Fibroblast of lung (primary cell): ENCODE measurements around the gene FZD2. TPM values are rescaled to one million over a fixed set of nuclear protein-coding genes. Genes with fewer than 3 reads are reported as not detected.

Source experiments
- DNase-seq, 2 donors: peaks; one replicate each; pipeline versions ENCODE4 v3.0.0 to v3.0.0-alpha.2; 2010; ENCODE audit warnings: low read depth in 2 of 2
- H2AFZ ChIP-seq: 2 replicates; pipeline ENCODE4 v1.5.1; 2012; ENCODE audit warnings: low read length, control low read depth, inconsistent platforms
- H3K27ac ChIP-seq: 2 replicates; pipeline ENCODE4 v1.5.1; 2011; ENCODE audit warnings: low read length, control low read depth; ENCODE audit not compliant: insufficient read depth
- H3K27me3 ChIP-seq: 2 replicates; pipeline ENCODE4 v1.5.1; 2011; ENCODE audit warnings: mild to moderate bottlenecking, low read length; ENCODE audit not compliant: control insufficient read depth, insufficient read depth
- H3K36me3 ChIP-seq: 2 replicates; pipeline ENCODE4 v1.5.1; 2011; ENCODE audit warnings: low read length; ENCODE audit not compliant: control insufficient read depth, insufficient read depth
- H3K4me1 ChIP-seq: 2 replicates; pipeline ENCODE4 v1.5.1; 2011; ENCODE audit warnings: low read length; ENCODE audit not compliant: control insufficient read depth, insufficient read depth; ENCODE audit errors: extremely low read depth
- H3K4me2 ChIP-seq: 2 replicates; pipeline ENCODE4 v1.5.1; 2011; ENCODE audit warnings: low read length, control low read depth; ENCODE audit not compliant: insufficient read depth; ENCODE audit errors: extremely low read depth
- H3K4me3 ChIP-seq, 4 experiments: fragments of 200-600 bp in 1 of 4; sonication (generic) in 1 of 4; replicated peaks in 1 of 4; 2 replicates each; pipeline ENCODE4 v1.5.1; 2011 to 2016; ENCODE audit warnings: low read length in 4 of 4, low read depth in 3 of 4, mild to moderate bottlenecking in 3 of 4, control low read depth in 2 of 4, inconsistent platforms in 1 of 4, mixed read lengths in 1 of 4; ENCODE audit not compliant: insufficient read depth in 1 of 4; ENCODE audit errors: control extremely low read depth in 1 of 4
- H3K79me2 ChIP-seq: 2 replicates; pipeline ENCODE4 v1.5.1; 2012; ENCODE audit warnings: mild to moderate bottlenecking, low read length, inconsistent platforms; ENCODE audit not compliant: control insufficient read depth, insufficient read depth
- H3K9ac ChIP-seq: 2 replicates; pipeline ENCODE4 v1.5.1; 2011; ENCODE audit warnings: mild to moderate bottlenecking, low read length, control low read depth; ENCODE audit not compliant: insufficient read depth
- H3K9me3 ChIP-seq: 2 replicates; pipeline ENCODE4 v1.5.1; 2012; ENCODE audit warnings: low read depth, low read length; ENCODE audit not compliant: control insufficient read depth, insufficient read depth
- H4K20me1 ChIP-seq: 2 replicates; pipeline ENCODE4 v1.5.1; 2011; ENCODE audit warnings: low read length; ENCODE audit not compliant: control insufficient read depth, insufficient read depth; ENCODE audit errors: extremely low read depth
- EZH2 ChIP-seq: IDR thresholded peaks from 2 replicates; pipeline ENCODE4 v1.5.1; 2012; ENCODE audit warnings: low read length, control low read depth, mild to moderate bottlenecking; ENCODE audit errors: missing control alignments
- polyA plus RNA-seq, 2 donors: library from polyadenylated mRNA; depleted of rRNA in 1 of 2; stranded (reverse) in 1 of 2; unstranded in 1 of 2; fragments of >200 nt; gene quantifications; 2 replicates each; pipeline ENCODE4 v1.2.1, GENCODE V29; 2011 to 2012; ENCODE audit warnings: missing spikeins in 1 of 2
- total RNA-seq: library from RNA; depleted of rRNA; stranded (reverse); fragments of >200 nt; gene quantifications from 2 replicates; pipeline ENCODE4 v1.2.1, GENCODE V29; 2014
- TF ChIP-seq, protein P1 (sequence below), 2 donors: IDR thresholded peaks in 1 of 2; conservative IDR thresholded peaks in 1 of 2; 1 replicate in 1 of 2; 2 replicates in 1 of 2; pipeline ENCODE4 v1.5.1; 2011 to 2012; ENCODE audit warnings: low read length in 2 of 2, control low read depth in 1 of 2, inconsistent platforms in 1 of 2, low read depth in 1 of 2, mild to moderate bottlenecking in 1 of 2

Gene FZD2
- total and polyA plus RNA-seq, 2 donors (not counting 1 experiment from before 2014, with no cell fraction given) = 20.3 to 23.2 TPM

DNA sequence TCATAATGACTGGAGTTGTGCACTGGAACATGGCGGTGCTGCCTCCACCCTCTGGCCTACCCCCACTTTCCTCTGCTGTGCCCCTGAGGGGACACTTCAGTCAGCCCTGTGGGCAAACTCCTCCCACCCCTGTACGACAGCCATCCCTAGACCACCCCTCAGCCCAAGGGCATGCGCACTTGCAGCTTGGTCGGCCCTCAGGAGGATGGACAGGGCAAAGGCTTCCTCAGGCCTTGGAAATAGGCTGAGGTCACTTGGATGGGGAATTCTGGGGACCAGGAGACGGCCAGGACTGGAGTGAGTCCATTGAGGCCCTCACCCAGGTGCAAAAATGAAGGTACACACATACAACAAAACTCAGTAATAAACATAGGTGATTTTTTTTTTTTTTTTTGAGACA lies 41.0 kb downstream of the FZD2 start:
- Histone ChIP-seq H3K36me3 (no peaks in the 10 kb centered on the region), H3K4me3 (no peak overlapping the region), H3K9me3 (no peaks in the 10 kb centered on the region), H3K27me3 (peaks cover 15% of the 10 kb centered on the region), H3K4me2 (no peak overlapping the region), H3K79me2 (no peaks in the 10 kb centered on the region), H3K4me1 (peaks cover 16% of the 10 kb centered on the region), H3K27ac (no peak overlapping the region), H4K20me1 (no peaks in the 10 kb centered on the region), H2AFZ (no peak overlapping the region), H3K9ac (no peak overlapping the region)
- TF ChIP-seq, protein P1, sequence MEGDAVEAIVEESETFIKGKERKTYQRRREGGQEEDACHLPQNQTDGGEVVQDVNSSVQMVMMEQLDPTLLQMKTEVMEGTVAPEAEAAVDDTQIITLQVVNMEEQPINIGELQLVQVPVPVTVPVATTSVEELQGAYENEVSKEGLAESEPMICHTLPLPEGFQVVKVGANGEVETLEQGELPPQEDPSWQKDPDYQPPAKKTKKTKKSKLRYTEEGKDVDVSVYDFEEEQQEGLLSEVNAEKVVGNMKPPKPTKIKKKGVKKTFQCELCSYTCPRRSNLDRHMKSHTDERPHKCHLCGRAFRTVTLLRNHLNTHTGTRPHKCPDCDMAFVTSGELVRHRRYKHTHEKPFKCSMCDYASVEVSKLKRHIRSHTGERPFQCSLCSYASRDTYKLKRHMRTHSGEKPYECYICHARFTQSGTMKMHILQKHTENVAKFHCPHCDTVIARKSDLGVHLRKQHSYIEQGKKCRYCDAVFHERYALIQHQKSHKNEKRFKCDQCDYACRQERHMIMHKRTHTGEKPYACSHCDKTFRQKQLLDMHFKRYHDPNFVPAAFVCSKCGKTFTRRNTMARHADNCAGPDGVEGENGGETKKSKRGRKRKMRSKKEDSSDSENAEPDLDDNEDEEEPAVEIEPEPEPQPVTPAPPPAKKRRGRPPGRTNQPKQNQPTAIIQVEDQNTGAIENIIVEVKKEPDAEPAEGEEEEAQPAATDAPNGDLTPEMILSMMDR (conservative IDR thresholded peaks at IDR 0.05 in 1 of 2, IDR thresholded peaks at IDR 0.05 in 1 of 2; ENCODE audit: low read depth in 1 of 2, low read length in 2 of 2) = no peak
- no peak for DNase-seq

DNA sequence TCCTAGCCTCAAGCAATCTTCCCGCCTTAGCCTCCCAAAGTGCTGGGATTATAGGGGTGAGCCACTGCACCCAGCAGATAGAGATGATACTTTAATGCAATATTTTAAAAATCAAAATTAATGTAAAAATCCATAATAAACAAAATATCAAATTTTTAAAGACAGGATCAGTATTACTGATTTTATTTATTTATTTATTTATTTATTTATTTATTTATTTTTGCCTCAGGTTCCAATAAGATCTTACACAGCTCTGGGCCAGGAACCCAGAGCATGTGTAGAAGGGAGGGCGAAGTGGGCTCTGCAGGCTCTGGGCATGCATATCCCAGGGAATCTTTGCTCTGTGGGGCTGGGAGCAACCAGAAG lies 41.6 kb downstream of the FZD2 start:
- Histone ChIP-seq H3K9ac (no peak overlapping the region), H3K27ac (no peak overlapping the region), H3K4me2 (peak overlapping the region; percentile 11), H4K20me1 (no peaks in the 10 kb centered on the region), H2AFZ (no peak overlapping the region), H3K4me3 (no peak overlapping the region), H3K36me3 (no peaks in the 10 kb centered on the region), H3K4me1 (peaks cover 16% of the 10 kb centered on the region), H3K27me3 (peaks cover 9% of the 10 kb centered on the region), H3K79me2 (no peaks in the 10 kb centered on the region), H3K9me3 (no peaks in the 10 kb centered on the region)
- DNase-seq = no peak
- TF ChIP-seq, protein P1 (conservative IDR thresholded peaks at IDR 0.05 in 1 of 2, IDR thresholded peaks at IDR 0.05 in 1 of 2; ENCODE audit: low read depth in 1 of 2, low read length in 2 of 2) = no peak
- TF ChIP-seq EZH2 = no peak

DNA sequence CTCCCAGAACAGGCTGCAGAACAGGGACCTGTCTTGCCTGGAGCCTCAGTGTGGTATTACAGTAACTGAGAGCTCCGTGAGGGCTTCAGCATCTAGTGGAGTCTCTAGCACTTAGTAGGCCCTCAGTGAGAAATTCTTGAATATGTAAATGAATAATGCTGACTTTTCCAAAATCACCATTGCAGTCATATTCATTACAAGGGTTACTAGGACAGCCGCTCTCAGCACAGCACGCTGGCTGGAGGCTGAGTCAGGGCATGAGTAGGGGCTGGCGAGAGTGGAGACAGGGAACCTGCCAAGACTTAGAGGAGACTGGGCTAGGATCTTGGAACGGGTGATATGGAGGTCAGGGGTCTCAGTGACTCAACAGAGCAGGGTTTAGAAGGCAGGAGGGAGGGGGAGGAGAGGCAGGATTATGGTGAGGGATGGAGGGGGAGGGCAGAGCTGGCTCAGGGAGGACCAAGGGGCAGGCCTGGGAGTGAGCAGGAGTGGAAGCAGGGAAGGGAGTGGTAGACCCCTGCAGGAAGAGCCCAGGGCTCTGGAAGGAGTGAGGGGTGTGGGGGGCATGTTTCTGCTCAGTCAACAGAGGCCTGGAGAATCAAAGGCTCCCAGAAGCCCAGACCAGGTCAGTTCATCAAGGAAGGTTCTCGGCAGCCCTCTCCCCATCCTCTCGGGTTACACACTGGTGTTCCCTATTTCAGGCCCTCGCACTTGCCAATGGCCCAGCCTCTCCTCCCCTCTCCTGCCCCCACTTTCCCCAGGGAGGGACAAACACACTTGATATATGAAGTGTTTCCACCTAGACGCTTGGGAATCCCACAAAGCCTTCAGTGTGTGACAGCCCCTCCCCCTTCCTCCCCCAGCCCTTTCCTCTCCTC lies 42.3 kb downstream of the FZD2 start:
- Histone ChIP-seq H3K36me3 (no peaks in the 10 kb centered on the region), H3K79me2 (no peaks in the 10 kb centered on the region), H3K9ac (no peak overlapping the region), H3K9me3 (no peaks in the 10 kb centered on the region), H4K20me1 (no peaks in the 10 kb centered on the region), H3K4me1 (peaks cover 16% of the 10 kb centered on the region), H3K27me3 (peaks cover 5% of the 10 kb centered on the region), H3K27ac (peak overlapping the region; percentile 61), H2AFZ (peak overlapping the region; percentile 73), H3K4me3 (peak overlapping the region; percentile 4 to 19 (median 8)), H3K4me2 (peak overlapping the region; percentile 45)
- peak; percentile 98 to 100 for DNase-seq
- TF ChIP-seq EZH2 = no peak
- TF ChIP-seq, protein P1 (conservative IDR thresholded peaks at IDR 0.05 in 1 of 2, IDR thresholded peaks at IDR 0.05 in 1 of 2; ENCODE audit: low read depth in 1 of 2, low read length in 2 of 2) = no peak
